CD4-positive, alpha-beta T cell (primary cell): ENCODE measurements around the gene TRDMT1. TPM values are rescaled to one million over a fixed set of nuclear protein-coding genes. Genes with fewer than 3 reads are reported as not detected.

Experiments
- ATAC-seq: fragments of 200-7000 bp; cut with Tn5 transposase; one replicate; pipeline ENCODE4 v1.10.0; 2022; ENCODE audit warnings: mild to moderate bottlenecking; ENCODE audit not compliant: poor library complexity
- CTCF ChIA-PET: fragments of 350-600 bp; sonication (Branson Sonifier 250); formaldehyde crosslinking; loops from one replicate; lab custom pipeline; 2021; ENCODE audit warnings: antibody characterized with exemption, inconsistent platforms; lab: Charles Lee
- POLR2A ChIA-PET: fragments of 350-600 bp; sonication (Branson Sonifier 250); formaldehyde crosslinking; loops from one replicate; lab custom pipeline; 2021; ENCODE audit warnings: antibody characterized with exemption, inconsistent platforms; lab: Charles Lee
- DNase-seq, 14 experiments: peaks; one replicate each; pipeline ENCODE4 v3.0.0-alpha.2; 2013 to 2020; ENCODE audit warnings: mixed read lengths in 2 of 14
- H3K27ac ChIP-seq, 2 donors: one replicate each; pipeline versions ENCODE4 v1.5.1 to v1.7.0; 2013; ENCODE audit warnings: low read length in 2 of 2, low read depth in 1 of 2, mild to moderate bottlenecking in 1 of 2
- H3K27me3 ChIP-seq, 2 experiments: 1 replicate in 1 of 2; 2 replicates in 1 of 2; pipeline versions ENCODE4 v1.6.1 to v1.7.0; 2013; ENCODE audit warnings: low read length in 2 of 2, control low read depth in 1 of 2, mild to moderate bottlenecking in 1 of 2, moderate library complexity in 1 of 2; ENCODE audit not compliant: insufficient read depth in 2 of 2, control insufficient read depth in 1 of 2
- H3K36me3 ChIP-seq: one replicate; pipeline ENCODE4 v1.6.1; 2013; ENCODE audit warnings: low read length, control low read depth; ENCODE audit not compliant: insufficient read depth
- H3K4me1 ChIP-seq: one replicate; pipeline ENCODE4 v1.6.1; 2013; ENCODE audit warnings: low read length, control low read depth; ENCODE audit not compliant: insufficient read depth
- H3K4me3 ChIP-seq: one replicate; pipeline ENCODE4 v1.5.1; 2013; ENCODE audit warnings: mild to moderate bottlenecking, low read length, moderate library complexity
- H3K9me3 ChIP-seq, 2 experiments: 1 replicate in 1 of 2; 2 replicates in 1 of 2; pipeline versions ENCODE4 v1.6.1 to v1.7.0; 2013; ENCODE audit warnings: low read length in 2 of 2, mild to moderate bottlenecking in 2 of 2, control low read depth in 1 of 2, moderate library complexity in 1 of 2; ENCODE audit not compliant: control insufficient read depth in 1 of 2, insufficient read depth in 1 of 2
- H3K27ac Mint-ChIP-seq: one replicate; pipeline ENCODE4 v1.8.0; 2020; ENCODE audit warnings: mixed read lengths
- H3K27me3 Mint-ChIP-seq: one replicate; pipeline ENCODE4 v1.8.0; 2021; ENCODE audit warnings: mixed read lengths
- H3K36me3 Mint-ChIP-seq: one replicate; pipeline ENCODE4 v1.8.0; 2021; ENCODE audit warnings: low read depth, mixed read lengths
- H3K4me1 Mint-ChIP-seq: one replicate; pipeline ENCODE4 v1.8.0; 2021; ENCODE audit warnings: low read depth, mixed read lengths
- H3K4me3 Mint-ChIP-seq: one replicate; pipeline ENCODE4 v1.8.0; 2020; ENCODE audit warnings: mild to moderate bottlenecking, mixed read lengths
- H3K9me3 Mint-ChIP-seq: one replicate; pipeline ENCODE4 v1.8.0; 2020; ENCODE audit warnings: mixed read lengths
- intact Hi-C, 2 experiments: fragments of 100-400 bp; cut with DNase I in 1 of 2; cut with micrococcal nuclease in 1 of 2; formaldehyde crosslinking; loops; one replicate each; pipeline versions ENCODE4 v1.15.1 to v1.9.0; 2023 to 2025; cut with DNase I, micrococcal nuclease
- total RNA-seq, 174 experiments: library from RNA in 2 of 174; stranded (reverse) in 2 of 174; gene quantifications; one replicate each; pipeline ENCODE4 v1.2.3 and lab custom pipeline; 2021 to 2026
- TF ChIP-seq, protein P1 (sequence below): fragments of 200-600 bp; IDR thresholded peaks from one replicate; pipeline ENCODE4 v1.8.0; 2022; ENCODE audit warnings: antibody characterized with exemption, mild to moderate bottlenecking

Gene TRDMT1
- total RNA-seq, 2 experiments from 2014 or later: 20.3 to 21.3 TPM

DNA sequence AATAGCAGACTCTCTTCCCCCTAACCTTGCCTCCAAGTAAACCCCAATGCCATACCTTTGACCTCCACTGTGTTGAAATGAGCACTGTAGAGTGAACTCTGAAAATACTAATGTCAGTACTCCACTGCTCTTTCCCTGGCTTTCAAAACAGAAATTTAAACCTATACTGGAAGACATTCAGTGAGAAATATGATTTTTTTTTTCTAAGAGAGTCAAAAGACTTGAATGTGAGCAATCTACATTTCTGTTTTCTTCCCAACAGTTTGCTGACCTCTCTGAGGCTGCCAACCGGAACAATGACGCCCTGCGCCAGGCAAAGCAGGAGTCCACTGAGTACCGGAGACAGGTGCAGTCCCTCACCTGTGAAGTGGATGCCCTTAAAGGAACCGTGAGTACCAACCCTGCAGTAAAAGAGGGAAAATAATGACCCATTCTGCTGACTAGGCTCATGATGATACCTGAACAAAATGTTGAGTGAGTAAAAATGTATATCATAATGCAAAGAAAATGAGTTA is 33.0 kb upstream of the TRDMT1 start:
- no peak for ATAC-seq
- peaks cover 0 to 3% of the 10 kb centered on the region in 2 experiments for H3K9me3 ChIP-seq
- TF ChIP-seq, protein P1, sequence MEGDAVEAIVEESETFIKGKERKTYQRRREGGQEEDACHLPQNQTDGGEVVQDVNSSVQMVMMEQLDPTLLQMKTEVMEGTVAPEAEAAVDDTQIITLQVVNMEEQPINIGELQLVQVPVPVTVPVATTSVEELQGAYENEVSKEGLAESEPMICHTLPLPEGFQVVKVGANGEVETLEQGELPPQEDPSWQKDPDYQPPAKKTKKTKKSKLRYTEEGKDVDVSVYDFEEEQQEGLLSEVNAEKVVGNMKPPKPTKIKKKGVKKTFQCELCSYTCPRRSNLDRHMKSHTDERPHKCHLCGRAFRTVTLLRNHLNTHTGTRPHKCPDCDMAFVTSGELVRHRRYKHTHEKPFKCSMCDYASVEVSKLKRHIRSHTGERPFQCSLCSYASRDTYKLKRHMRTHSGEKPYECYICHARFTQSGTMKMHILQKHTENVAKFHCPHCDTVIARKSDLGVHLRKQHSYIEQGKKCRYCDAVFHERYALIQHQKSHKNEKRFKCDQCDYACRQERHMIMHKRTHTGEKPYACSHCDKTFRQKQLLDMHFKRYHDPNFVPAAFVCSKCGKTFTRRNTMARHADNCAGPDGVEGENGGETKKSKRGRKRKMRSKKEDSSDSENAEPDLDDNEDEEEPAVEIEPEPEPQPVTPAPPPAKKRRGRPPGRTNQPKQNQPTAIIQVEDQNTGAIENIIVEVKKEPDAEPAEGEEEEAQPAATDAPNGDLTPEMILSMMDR: no peak
- peak overlapping the region in 1 of 2 donors; percentile 42 for H3K27ac ChIP-seq
- peak overlapping the region; percentile 84 for H3K27ac Mint-ChIP-seq
- H3K4me3 Mint-ChIP-seq: peak overlapping the region; percentile 76
- H3K36me3 ChIP-seq: peaks cover 75% of the 10 kb centered on the region
- peaks cover 71% of the 10 kb centered on the region for H3K4me1 Mint-ChIP-seq
- no peaks in the 10 kb centered on the region for H3K9me3 Mint-ChIP-seq
- POLR2A ChIA-PET: interaction anchor here (13.0 kb wide), 1 partner anchor 32 kb away, joined by 375 read pairs; the partner anchor contains the start of gene TRDMT1
- CTCF ChIA-PET: no interaction called here
- H3K4me1 ChIP-seq: peaks cover 44% of the 10 kb centered on the region
- peaks cover 94% of the 10 kb centered on the region for H3K36me3 Mint-ChIP-seq
- no peak overlapping the region for H3K4me3 ChIP-seq
- no peaks in the 10 kb centered on the region for H3K27me3 Mint-ChIP-seq
- DNase-seq: no peak
- intact Hi-C loops: loop anchor here (5.0 kb wide), 3 partner anchors 202 to 417 kb away; partner anchors contain the start of gene RSU1 (in 1 of the 2)
- no peaks in the 10 kb centered on the region for H3K27me3 ChIP-seq

- H3K4me1 ChIP-seq: peaks cover 50% of the 10 kb centered on the region
- TF ChIP-seq, protein P1: no peak
- peak in 1 of 14 experiments; percentile 10 for DNase-seq
- ATAC-seq: no peak
- no peaks in the 10 kb centered on the region for H3K27me3 ChIP-seq
- intact Hi-C loops: loop anchor here (5.0 kb wide), 3 partner anchors 201 to 416 kb away; partner anchors contain the start of gene RSU1 (in 1 of the 2)
- Mint-ChIP-seq H3K27me3 (no peaks in the 10 kb centered on the region), H3K36me3 (peaks cover 99% of the 10 kb centered on the region), H3K9me3 (no peaks in the 10 kb centered on the region), H3K4me3 (peak overlapping the region; percentile 34), H3K27ac (peak overlapping the region; percentile 42), H3K4me1 (peaks cover 67% of the 10 kb centered on the region)
- H3K36me3 ChIP-seq: peaks cover 75% of the 10 kb centered on the region
- ChIA-PET POLR2A (interaction anchor here (1.3 to 13.0 kb wide), 3 partner anchors 9 to 202 kb away, joined by 4 to 375 read pairs (median 5); partner anchors contain the start of gene TRDMT1), CTCF (no interaction called here)
- no peak overlapping the region for H3K4me3 ChIP-seq
- H3K9me3 ChIP-seq: peaks cover 0 to 8% of the 10 kb centered on the region in 2 experiments
- no peak overlapping the region for H3K27ac ChIP-seq
These were observed 32.0 kb upstream of the TRDMT1 start for GRCh38 chr10:17233286-17233991.

DNA sequence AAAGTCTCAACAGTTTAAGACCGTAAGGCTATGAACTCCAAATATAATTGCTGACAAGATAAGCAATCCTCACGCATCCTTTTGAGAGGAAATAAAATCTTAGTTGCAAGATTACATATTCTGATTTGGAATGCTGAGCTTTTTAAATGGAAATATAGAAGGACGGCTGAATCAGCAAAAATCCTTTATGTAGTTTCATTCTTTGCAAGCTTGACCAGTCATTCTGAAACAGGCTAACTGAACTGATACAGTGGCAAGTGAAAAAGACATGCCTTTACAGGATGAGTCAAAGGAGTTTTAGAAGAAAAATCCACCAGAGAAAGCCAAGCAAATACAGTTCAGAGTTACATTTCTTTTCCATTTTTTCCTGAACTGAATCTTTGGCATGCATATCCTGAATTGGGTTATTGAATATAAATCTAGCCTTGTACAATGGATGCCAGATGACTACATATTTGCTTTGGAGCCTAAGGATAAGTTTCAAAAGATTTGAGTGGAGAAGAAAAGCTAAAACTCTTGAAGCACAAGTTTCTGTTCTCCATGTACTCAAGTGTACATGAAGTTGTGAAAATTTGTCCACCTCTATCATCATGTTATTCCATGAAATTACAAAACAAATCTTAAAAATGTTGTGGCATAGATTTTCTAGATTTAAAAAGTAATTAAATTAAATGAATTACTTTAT is 30.9 kb upstream of the TRDMT1 start:
- Mint-ChIP-seq H3K27ac (peak overlapping the region; percentile 98), H3K36me3 (peaks cover 99% of the 10 kb centered on the region), H3K9me3 (no peaks in the 10 kb centered on the region), H3K4me3 (peak overlapping the region; percentile 86), H3K27me3 (no peaks in the 10 kb centered on the region), H3K4me1 (peaks cover 73% of the 10 kb centered on the region)
- Histone ChIP-seq H3K4me3 (no peak overlapping the region), H3K4me1 (peaks cover 50% of the 10 kb centered on the region), H3K36me3 (peaks cover 67% of the 10 kb centered on the region), H3K27me3 (no peaks in the 10 kb centered on the region), H3K27ac (no peak overlapping the region), H3K9me3 (peaks cover 0 to 8% of the 10 kb centered on the region in 2 experiments)
- ChIA-PET CTCF (interaction anchor here (1.2 to 4.1 kb wide), 2 partner anchors 24 to 26 kb away, joined by 3 to 19 read pairs; no protein-coding TSS in a partner anchor), POLR2A (interaction anchor here (0.7 to 13.0 kb wide), 5 partner anchors 10 to 330 kb away, joined by 3 to 375 read pairs (median 4); partner anchors contain the start of gene TRDMT1)
- intact Hi-C loops: loop anchor here (5.0 kb wide), 3 partner anchors 200 to 415 kb away; partner anchors contain the start of gene RSU1 (in 1 of the 2)
- TF ChIP-seq, protein P1: no peak
- DNase-seq (no peak), ATAC-seq (no peak)
